GM19395 (cell line): ENCODE measurements around the gene LMO1.

Experiments
- ATAC-seq: cut with Tn5 transposase; IDR thresholded peaks from one replicate; pipeline ENCODE4 v1.9.1; 2021; ENCODE audit warnings: mild to moderate bottlenecking, moderate library complexity; ENCODE audit not compliant: unreplicated experiment

LMO1 gene

GRCh38 chr11:8266246-8267241 lies 2.9 kb upstream of the LMO1 start:
- ATAC-seq = no peak

DNA sequence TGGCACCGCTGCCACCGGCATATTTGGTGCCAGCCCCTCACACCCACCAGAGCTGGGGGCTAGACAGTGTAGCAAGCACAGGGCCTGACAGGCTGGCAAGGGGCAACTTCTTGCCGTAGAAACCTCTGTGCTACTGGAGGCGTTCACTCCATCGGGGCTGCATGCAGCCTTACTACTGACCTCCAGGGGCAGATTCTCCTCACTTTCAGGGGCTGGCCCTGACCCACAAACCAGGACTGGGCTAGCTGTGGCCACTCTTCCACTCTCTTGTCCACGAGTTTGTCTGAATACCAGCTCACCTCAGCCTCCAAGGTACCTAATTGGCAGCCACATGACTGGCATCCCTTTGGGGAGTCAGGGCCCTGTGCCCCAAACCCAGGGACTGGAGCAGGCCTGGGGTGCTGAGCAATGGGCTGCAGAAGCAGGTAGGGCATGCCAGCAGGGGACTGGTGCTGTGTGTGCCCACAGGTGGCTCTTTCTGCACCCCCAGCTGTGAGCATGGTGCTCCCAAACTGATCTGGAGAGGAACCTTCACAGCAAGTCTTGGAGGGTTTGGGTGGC lies 2.1 kb upstream of the LMO1 start:
- ATAC-seq = no peak

DNA sequence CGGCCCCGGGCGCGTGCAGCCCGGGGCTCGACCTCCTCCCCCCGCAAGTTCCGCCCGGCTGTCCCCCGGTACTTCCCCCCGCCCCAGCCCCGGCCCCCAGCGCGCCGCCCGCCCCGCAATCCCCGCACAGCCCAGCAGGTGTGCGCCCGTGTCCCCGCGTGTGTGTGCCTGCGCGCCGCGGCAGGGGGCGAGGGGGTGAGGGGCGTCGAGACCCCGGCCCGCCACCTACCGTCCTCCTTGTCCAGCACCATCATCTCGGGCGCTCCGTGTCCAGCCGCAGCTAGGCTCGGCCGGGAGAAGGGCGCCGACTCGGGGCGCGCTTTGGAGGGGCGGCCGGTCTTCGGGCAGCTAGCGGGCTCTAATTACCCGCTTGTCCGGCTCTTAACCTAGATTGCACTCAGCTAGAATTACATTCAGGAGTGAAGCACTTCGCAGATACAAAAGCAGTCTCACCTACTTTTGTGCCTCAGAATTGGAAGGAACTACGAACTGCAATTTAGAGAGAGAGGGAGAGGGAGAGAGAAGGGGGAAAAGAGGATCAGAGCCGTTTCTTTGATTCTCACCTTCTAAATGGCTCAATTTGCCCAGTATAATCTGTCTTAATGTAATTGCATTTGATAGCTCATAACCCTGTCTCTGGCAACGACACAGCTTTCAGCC lies 439 bp downstream of the LMO1 start:
- ATAC-seq = peak; percentile 12

DNA sequence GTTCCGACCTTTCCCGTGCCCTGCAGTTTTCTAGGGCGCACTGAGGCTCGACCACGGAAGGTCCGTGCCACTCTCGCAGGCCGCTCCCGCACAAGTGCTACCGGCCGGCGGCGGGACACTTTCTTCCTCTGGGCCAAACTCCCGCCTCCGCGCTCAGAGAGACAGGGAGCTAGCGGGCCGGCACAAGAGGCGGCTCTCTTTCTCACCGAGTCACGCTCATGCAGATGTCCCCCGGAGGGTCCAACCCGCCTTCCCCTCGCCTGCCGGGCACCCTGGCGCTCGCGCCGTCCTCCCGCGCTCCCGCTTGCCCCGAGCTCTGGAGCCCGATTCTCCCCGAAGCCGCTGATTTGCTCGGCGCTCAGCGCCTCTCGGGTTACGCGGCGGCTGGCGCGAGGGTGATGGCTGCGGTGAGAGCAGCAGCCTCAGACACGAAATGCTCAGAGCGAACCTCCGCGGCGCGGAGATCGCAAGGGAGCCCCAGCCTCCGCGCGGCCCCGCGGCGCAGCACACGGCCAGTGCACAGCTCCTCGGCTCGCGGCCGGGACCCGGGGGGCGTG lies 1.0 kb downstream of the LMO1 start:
- no peak for ATAC-seq

DNA sequence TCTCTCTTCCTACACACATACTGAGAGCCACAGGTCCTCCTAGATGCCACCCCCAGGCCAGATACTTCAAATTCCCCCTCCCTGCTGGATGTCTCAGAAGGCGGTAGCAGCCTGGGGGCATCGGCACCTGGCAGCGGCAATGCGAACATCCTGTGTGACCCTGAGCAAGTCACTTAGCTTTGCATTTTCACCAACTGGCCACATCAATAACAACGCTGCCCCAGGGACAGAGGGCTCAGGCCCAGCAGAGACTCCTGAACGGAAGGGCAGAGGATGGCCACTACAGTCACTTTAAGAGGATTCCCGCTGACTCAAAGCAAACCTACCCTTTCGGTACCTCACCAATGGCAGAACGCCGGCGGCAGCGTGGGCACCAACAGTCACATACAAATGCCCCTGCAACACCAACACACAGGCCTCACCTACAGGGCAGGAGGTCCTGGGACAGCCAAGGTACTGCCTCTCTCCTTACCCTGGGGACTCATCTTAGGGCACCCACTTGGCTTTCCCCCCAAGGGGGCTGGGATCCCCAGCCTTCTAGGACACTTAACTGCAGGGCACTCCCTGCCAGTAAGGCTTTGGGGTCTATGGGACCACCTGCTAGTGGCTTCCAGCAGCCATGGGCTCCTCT lies 1.6 kb downstream of the LMO1 start:
- no peak for ATAC-seq

DNA sequence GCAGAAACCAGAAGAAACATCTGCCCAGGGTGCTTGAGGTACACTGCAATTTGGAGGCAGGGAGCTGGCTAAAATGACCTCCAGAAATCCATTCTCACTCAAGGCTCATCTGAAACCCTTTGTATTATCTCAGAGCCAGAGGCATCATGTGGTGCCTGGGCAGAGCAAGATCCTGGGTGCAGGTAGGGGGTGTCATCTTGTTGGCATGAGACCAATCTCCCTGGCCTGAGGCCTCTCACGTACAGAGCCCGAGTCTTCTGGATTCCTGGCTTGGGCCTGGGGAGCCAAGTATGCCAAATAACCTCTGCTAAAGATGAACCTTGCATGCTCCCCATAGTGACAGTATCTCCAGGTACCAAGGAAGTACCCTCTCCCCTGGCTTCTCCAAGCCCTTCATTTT lies 2.4 kb downstream of the LMO1 start:
- ATAC-seq = no peak

DNA sequence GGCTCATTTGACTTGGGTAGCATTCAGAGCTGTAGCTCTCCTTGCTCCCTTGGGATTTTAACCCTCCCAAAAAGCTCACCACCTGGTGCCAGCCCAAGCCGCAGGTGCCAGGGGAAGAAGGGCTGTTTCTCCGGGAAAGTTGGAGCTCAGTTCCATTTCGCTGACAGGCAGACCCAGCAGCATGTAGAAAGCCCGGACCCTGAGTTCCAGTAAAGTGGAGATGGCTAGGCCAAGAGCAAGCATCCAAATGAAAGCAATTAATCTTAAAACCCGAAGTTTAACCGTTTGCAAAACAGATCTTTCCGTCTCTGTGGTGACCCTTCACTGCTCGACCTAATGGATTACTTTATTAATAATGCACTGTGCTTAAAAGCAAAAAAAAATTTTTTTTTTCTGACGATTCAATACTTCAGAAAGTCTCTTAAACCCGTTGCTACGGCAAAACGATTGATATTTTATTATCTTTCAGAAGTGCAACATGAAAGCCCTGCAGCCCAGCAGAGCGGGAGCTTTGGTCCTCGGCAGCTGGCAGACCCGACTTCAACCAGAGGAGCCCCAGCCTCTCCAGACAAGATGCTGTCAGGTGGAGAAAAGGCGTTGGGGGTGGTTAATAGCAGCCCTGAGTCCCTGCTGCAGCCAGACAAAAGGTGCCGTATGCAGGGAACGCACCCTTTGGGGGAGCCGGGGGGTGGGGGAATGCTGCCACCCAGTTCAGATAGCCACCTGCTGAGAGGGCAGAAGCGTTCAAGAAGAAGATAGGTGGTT lies 3.3 kb downstream of the LMO1 start:
- no peak for ATAC-seq

GRCh38 chr11:8259306-8259959 lies 4.2 kb downstream of the LMO1 start:
- ATAC-seq = no peak

DNA sequence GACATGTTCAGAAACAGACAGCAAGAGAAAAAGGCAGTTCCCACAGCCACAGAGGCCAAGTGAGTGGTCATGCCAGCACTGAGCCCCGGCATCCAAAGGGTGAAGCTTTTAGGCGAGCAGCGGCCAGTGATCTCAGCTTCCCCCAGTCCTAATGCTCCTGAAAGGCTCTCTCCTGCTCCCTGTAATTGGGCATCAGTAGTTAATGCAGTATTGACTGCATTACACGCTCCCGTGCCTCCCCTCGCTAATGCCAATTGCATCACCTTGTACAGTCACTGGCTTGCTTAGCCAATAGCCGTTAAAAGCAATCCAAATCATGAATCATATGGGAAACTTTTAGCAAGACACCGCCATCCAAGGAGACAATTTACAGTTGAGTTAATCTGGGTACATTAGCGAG lies 4.9 kb downstream of the LMO1 start:
- no peak for ATAC-seq

DNA sequence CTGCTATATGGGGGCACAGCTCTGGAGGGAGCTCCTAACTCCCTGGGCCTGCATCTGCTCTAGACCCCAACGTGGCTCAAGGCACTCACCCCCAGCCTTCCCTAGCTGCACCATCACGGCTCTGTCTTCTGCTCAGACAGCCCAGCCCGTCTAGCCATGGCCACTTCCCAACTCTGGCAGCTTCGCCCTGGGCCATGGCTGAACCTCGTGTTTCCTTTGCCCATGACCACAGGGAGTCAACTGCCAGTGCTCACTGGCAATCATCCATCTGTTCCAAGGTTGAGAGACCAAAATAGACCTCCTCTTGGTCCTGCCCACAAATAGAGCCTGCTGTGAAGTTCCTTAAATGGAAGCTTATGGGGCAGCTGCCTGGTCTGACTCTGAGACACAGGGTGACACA lies 5.4 kb downstream of the LMO1 start:
- no peak for ATAC-seq

DNA sequence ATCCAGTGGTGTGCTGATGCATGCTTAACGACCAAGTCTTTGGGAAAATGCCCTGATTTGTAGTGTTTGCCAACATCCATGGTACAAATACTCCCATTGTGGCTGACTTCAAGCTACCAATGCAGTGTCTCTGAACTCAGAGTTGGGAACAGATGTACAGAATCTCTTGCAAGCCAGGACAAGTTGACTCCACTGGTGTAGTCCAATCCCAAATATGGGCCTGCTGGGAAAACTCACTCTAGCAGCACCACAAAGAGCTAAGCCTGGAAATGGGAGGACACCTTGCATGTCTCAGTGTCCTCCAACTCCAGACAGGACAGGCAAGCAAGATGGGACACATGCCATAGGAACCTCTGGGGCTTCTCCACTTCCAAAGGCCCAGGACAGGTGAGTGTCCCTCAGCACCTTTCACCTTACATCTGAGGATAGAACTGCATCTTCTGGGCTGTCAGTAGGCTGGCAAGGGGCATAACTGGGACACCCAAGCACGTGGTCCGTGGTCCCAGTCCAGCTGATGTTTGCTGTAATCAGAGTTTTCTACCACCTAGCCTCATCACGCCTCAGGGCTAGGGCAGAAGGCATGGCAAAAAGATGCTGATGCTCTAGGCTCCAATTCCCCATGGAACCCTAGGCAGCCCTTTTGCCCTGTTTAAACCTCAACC lies 6.5 kb downstream of the LMO1 start:
- ATAC-seq = no peak

- ATAC-seq = no peak
These were observed 7.2 kb downstream of the LMO1 start for GRCh38 chr11:8256271-8257002.

- ATAC-seq = no peak
These were observed 10.1 kb downstream of the LMO1 start for GRCh38 chr11:8253566-8253965.

- ATAC-seq = no peak
These were observed 10.7 kb downstream of the LMO1 start for GRCh38 chr11:8252946-8253345.

DNA sequence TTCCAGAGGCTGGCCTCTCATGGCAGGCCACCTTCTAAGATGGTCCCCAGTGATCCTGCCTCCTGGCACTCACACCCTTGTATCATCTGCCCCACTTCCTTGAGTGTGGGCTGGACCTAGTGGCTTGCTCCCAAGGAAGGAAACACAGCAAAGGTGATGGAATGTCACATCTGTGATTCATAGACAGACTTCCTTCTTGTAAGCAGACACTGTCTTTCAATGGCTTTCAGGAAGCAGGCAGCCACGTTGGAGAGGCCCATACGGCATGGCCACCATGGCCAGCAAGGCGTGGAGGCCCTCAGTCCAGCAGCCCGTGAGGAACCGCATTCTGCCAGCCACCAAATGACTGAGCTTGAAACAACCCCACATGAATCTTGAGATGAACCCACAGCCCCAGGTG lies 11.3 kb downstream of the LMO1 start:
- no peak for ATAC-seq

DNA sequence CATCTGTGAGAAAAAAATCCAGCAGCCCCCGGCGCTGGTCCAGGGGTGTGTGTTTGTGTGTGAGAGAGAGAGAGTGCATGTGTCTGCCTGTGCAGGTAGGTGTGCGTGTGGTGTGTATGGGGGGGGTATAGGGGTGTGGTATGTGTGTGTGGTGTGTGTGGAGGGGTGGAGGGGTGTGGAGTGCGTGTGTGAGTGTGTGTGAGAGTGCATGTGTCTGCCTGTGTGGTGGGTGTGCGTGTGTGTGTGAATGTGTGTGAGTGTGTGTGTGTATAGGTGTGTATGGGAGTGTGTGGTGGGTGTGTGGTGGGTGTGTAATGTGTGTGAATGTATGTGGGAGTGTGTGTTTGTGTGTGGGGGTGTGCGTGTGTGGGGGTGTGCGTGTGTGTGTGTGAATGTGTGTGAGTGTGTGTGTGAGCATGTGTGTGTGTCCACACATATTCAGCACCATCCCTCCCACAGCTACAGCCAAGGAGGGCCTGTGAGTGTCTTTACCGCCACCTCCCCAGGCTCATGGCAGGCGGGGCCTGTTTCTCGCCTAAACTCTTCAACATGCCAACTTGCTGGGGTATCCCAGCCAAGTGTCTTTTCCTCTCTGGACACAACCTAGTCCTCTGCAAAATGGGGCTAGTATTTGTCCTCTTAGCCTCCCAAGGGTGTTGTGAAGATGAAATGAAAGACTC lies 11.9 kb downstream of the LMO1 start:
- no peak for ATAC-seq

GRCh38 chr11:8250981-8251615 lies 12.6 kb downstream of the LMO1 start:
- ATAC-seq = no peak

- no peak for ATAC-seq
These were observed 13.2 kb downstream of the LMO1 start for GRCh38 chr11:8250434-8250833.
